ENCODE results near the gene NAA60.

NAA60 gene

GRCh38 chr16:3511286-3512180, 68.1 kb downstream of the NAA60 start:
- DNase-seq, result no peak

- no peak for DNase-seq
These were observed 70.6 kb downstream of the NAA60 start for GRCh38 chr16:3513892-3514583.

- DNase-seq, result peak; percentile 12
These were observed 71.1 kb downstream of the NAA60 start for GRCh38 chr16:3514621-3515020.

- DNase-seq, result no peak
These were observed 72.4 kb downstream of the NAA60 start for GRCh38 chr16:3515897-3516296.

GRCh38 chr16:3518292-3518985, 75.0 kb downstream of the NAA60 start:
- no peak for DNase-seq

GRCh38 chr16:3518986-3519348, 75.5 kb downstream of the NAA60 start:
- no peak for DNase-seq

GRCh38 chr16:3519581-3519980, 76.1 kb downstream of the NAA60 start:
- no peak for DNase-seq

- DNase-seq, result peak; percentile 6
These were observed 76.9 kb downstream of the NAA60 start for GRCh38 chr16:3520413-3520812.

- DNase-seq, result no peak
These were observed 77.4 kb downstream of the NAA60 start for GRCh38 chr16:3520841-3521240.

GRCh38 chr16:3523281-3523680, 79.8 kb downstream of the NAA60 start:
- no peak for DNase-seq

GRCh38 chr16:3525951-3526350, 82.5 kb downstream of the NAA60 start:
- no peak for DNase-seq

GRCh38 chr16:3527216-3527829, 83.8 kb downstream of the NAA60 start:
- DNase-seq, result peak; percentile 50

GRCh38 chr16:3528406-3528805, 84.9 kb downstream of the NAA60 start:
- DNase-seq, result no peak

GRCh38 chr16:3529175-3529574, 85.7 kb downstream of the NAA60 start:
- no peak for DNase-seq

GRCh38 chr16:3530371-3530914, 87.0 kb downstream of the NAA60 start:
- DNase-seq, result no peak

- no peak for DNase-seq
These were observed 89.3 kb downstream of the NAA60 start for GRCh38 chr16:3532741-3533140.

GRCh38 chr16:3534126-3534525, 90.6 kb downstream of the NAA60 start:
- no peak for DNase-seq

- DNase-seq, result peak; percentile 78
These were observed 92.8 kb downstream of the NAA60 start for GRCh38 chr16:3536271-3536731.

All from fibroblast of skin of back (primary cell).